Transverse colon (tissue), 4 donors: Measurements from ENCODE around the gene HTT. TPM values are rescaled to one million over a fixed set of nuclear protein-coding genes. Genes with fewer than 3 reads are reported as not detected.
"Not testable (repeated sequence)": the region's sequence is repeated elsewhere in the genome, so short reads cannot be mapped to it uniquely, and the experiment has no call there.

Source experiments
- DNase-seq: peaks from one replicate; pipeline ENCODE4 v3.0.0-alpha.2; 2019
- H3K27ac ChIP-seq, 4 donors: fragments of 200-600 bp; sonication (generic); 2 replicates each; pipeline ENCODE4 v1.5.1; 2016 to 2018; ENCODE audit warnings: inconsistent platforms in 4 of 4
- H3K27me3 ChIP-seq: fragments of 200-600 bp; sonication (generic); 2 replicates; pipeline ENCODE4 v1.5.1; 2017; ENCODE audit warnings: inconsistent platforms
- H3K36me3 ChIP-seq, 4 donors: fragments of 200-600 bp; sonication (generic); 2 replicates each; pipeline ENCODE4 v1.5.1; 2017 to 2019; ENCODE audit warnings: inconsistent platforms in 4 of 4
- H3K4me1 ChIP-seq, 4 donors: fragments of 200-600 bp; sonication (generic); 2 replicates each; pipeline ENCODE4 v1.5.1; 2017 to 2020; ENCODE audit warnings: inconsistent platforms in 4 of 4
- H3K4me3 ChIP-seq, 4 donors: fragments of 200-600 bp; sonication (generic); 1 replicate in 1 of 4; 2 replicates in 3 of 4; pipeline versions ENCODE4 v1.5.1 to v1.6.1; 2017 to 2019; ENCODE audit warnings: inconsistent platforms in 4 of 4
- H3K9me3 ChIP-seq, 2 donors: fragments of 200-600 bp; sonication (generic); 2 replicates each; pipeline ENCODE4 v1.5.1; 2017 to 2019; ENCODE audit warnings: inconsistent platforms in 2 of 2
- CTCF ChIP-seq, 5 experiments: fragments of 200-600 bp in 3 of 5; fragments of 450-650 bp in 2 of 5; sonication (generic) in 3 of 5; IDR thresholded peaks; 1 replicate in 2 of 5; 2 replicates in 3 of 5; pipeline ENCODE4 v1.5.1; 2016 to 2017; ENCODE audit warnings: antibody characterized with exemption in 5 of 5, inconsistent platforms in 3 of 5, mild to moderate bottlenecking in 2 of 5, moderate library complexity in 1 of 5
- EP300 ChIP-seq: sonication (generic); formaldehyde crosslinking; IDR thresholded peaks from one replicate; pipeline ENCODE4 v1.6.1; 2017; ENCODE audit warnings: antibody characterized with exemption, low read depth
- POLR2A ChIP-seq: fragments of 450-650 bp; IDR thresholded peaks from one replicate; pipeline ENCODE4 v1.6.1; 2016; ENCODE audit warnings: antibody characterized with exemption, mild to moderate bottlenecking, moderate library complexity
- POLR2AphosphoS5 ChIP-seq, 3 donors: sonication (generic); formaldehyde crosslinking; IDR thresholded peaks; one replicate each; pipeline ENCODE4 v1.6.1; 2016; ENCODE audit warnings: antibody characterized with exemption in 3 of 3
- WGBS, 2 donors: methylation state at CpG; one replicate each; pipeline ENCODE4 v1.1.5; 2018; ENCODE audit warnings: low coverage in 1 of 2; 5-methylcytosine and 5-hydroxymethylcytosine counted together
- in situ Hi-C, 4 donors: fragments of 200-750 bp; cut with MboI; loops; one replicate each; pipeline versions ENCODE4 v1.15.0 to v1.15.1; 2017; ENCODE audit warnings: low sequenced_read_pairs in 3 of 4, low pct_ligation_motif_present in 1 of 4, low pct_unique_long_range_greater_than_20kb in 1 of 4
- intact Hi-C: fragments of 100-400 bp; cut with DNase I; formaldehyde crosslinking; loops from one replicate; pipeline ENCODE4 v1.15.1; 2023; ENCODE audit warnings: low total_unique reads
- total RNA-seq, 4 donors: library from RNA; depleted of rRNA; stranded (reverse); fragments of >200 nt; gene quantifications; one replicate each; pipeline ENCODE4 v1.1.0, GENCODE V29; 2016

HTT gene
- total RNA-seq, 4 donors from 2014 or later = 40.0 to 111 (median 79.4) TPM

- H3K27ac ChIP-seq = peak overlapping the region in 1 of 4 donors; percentile 3
- 16 to 62% methylated on average over 1 of the region's 1 CpG for WGBS, 2 donors
- in situ Hi-C loops (no loop called here), intact Hi-C loops (no loop called here)
- no peak for DNase-seq
- peaks cover 0 to 21% (median 9%) of the 10 kb centered on the region in 4 donors for H3K4me1 ChIP-seq
- H3K27me3 ChIP-seq = no peaks in the 10 kb centered on the region
- H3K4me3 ChIP-seq = no peak overlapping the region
- TF ChIP-seq POLR2A = no peak
- TF ChIP-seq CTCF (IDR thresholded peaks at IDR 0.05) = no peak
- no peak for TF ChIP-seq POLR2AphosphoS5 (IDR thresholded peaks at IDR 0.05)
- no peak for TF ChIP-seq EP300
- H3K36me3 ChIP-seq = peaks cover 0 to 8% (median 2%) of the 10 kb centered on the region in 4 donors
- H3K9me3 ChIP-seq = no peaks in the 10 kb centered on the region
These were observed 9.3 kb downstream of the HTT start for GRCh38 chr4:3083732-3084131.

GRCh38 chr4:3085948-3086670, 11.6 kb downstream of the HTT start:
- H3K4me1 ChIP-seq = peaks cover 0 to 21% (median 9%) of the 10 kb centered on the region in 4 donors
- in situ Hi-C loops (no loop called here), intact Hi-C loops (no loop called here)
- no peaks in the 10 kb centered on the region for H3K9me3 ChIP-seq
- H3K27me3 ChIP-seq = no peaks in the 10 kb centered on the region
- peaks cover 0 to 22% (median 2%) of the 10 kb centered on the region in 4 donors for H3K36me3 ChIP-seq
- DNase-seq = no peak
- H3K27ac ChIP-seq = no peak overlapping the region
- TF ChIP-seq EP300 = no peak
- TF ChIP-seq CTCF (IDR thresholded peaks at IDR 0.05) = no peak
- no peak overlapping the region for H3K4me3 ChIP-seq
- WGBS, 2 donors = 91 to 92% methylated on average over 6 to 10 of the region's 10 CpGs

GRCh38 chr4:3087115-3087797, 12.8 kb downstream of the HTT start:
- Histone ChIP-seq H3K27ac (no peak overlapping the region), H3K9me3 (no peaks in the 10 kb centered on the region), H3K27me3 (no peaks in the 10 kb centered on the region), H3K36me3 (peaks cover 0 to 22% (median 2%) of the 10 kb centered on the region in 4 donors), H3K4me1 (peaks cover 0 to 21% (median 11%) of the 10 kb centered on the region in 4 donors), H3K4me3 (no peak overlapping the region)
- no peak for DNase-seq
- in situ Hi-C loops (no loop called here), intact Hi-C loops (no loop called here)
- WGBS, 2 donors = 88 to 89% methylated on average over 4 of the region's 4 CpGs
- no peak for TF ChIP-seq CTCF (IDR thresholded peaks at IDR 0.05)
- TF ChIP-seq POLR2AphosphoS5 (IDR thresholded peaks at IDR 0.05) = no peak
- no peak for TF ChIP-seq POLR2A
- TF ChIP-seq EP300 = no peak

- intact Hi-C loops = no loop called here
- WGBS, 2 donors = 40 to 43% methylated on average over 5 of the region's 5 CpGs
- Histone ChIP-seq H3K4me1 (peaks cover 0 to 5% (median 0%) of the 10 kb centered on the region in 4 donors), H3K9me3 (no peaks in the 10 kb centered on the region), H3K4me3 (no peak overlapping the region), H3K36me3 (peaks cover 0 to 22% (median 2%) of the 10 kb centered on the region in 4 donors), H3K27me3 (no peaks in the 10 kb centered on the region), H3K27ac (no peak overlapping the region)
- in situ Hi-C loops = no loop called here
- TF ChIP-seq EP300 (no peak), POLR2A (no peak), CTCF (IDR thresholded peaks at IDR 0.05) (no peak), POLR2AphosphoS5 (IDR thresholded peaks at IDR 0.05) (no peak)
- no peak for DNase-seq
These were observed 17.0 kb downstream of the HTT start for GRCh38 chr4:3091464-3091863.

GRCh38 chr4:3094701-3095100, 20.2 kb downstream of the HTT start:
- H3K27me3 ChIP-seq, H3K9me3 ChIP-seq, intact Hi-C loops, H3K27ac ChIP-seq, H3K4me3 ChIP-seq, H3K4me1 ChIP-seq, in situ Hi-C loops, DNase-seq: not testable (repeated sequence)
- peaks cover 0 to 11% (median under 1%) of the 10 kb centered on the region in 4 donors for H3K36me3 ChIP-seq
- 88% methylated on average over 17 of the region's 28 CpGs; no CpG with 5 or more reads in 1 of the 2 donors for WGBS, 2 donors
